H9 (cell line): Measurements from ENCODE around the gene ACACA. TPM values are rescaled to one million over a fixed set of nuclear protein-coding genes. Genes with fewer than 3 reads are reported as not detected.

Experiments
- DNase-seq: peaks from one replicate; pipeline ENCODE4 v3.0.0-alpha.2; 2017
- H2AFZ ChIP-seq: one replicate; pipeline ENCODE4 v1.6.1; 2013; ENCODE audit warnings: mild to moderate bottlenecking, low read length, control low read depth, moderate library complexity
- H2AK5ac ChIP-seq: 2 replicates; pipeline ENCODE4 v1.6.1; 2013; ENCODE audit warnings: low read length, control low read depth, mixed read lengths; ENCODE audit not compliant: insufficient read length
- H2BK120ac ChIP-seq: one replicate; pipeline ENCODE4 v1.6.1; 2013; ENCODE audit warnings: low read depth, mild to moderate bottlenecking, low read length, control low read depth, inconsistent platforms; ENCODE audit not compliant: poor library complexity, severe bottlenecking
- H2BK12ac ChIP-seq: 2 replicates; pipeline ENCODE4 v1.6.1; 2013; ENCODE audit warnings: low read length, control low read depth, mixed read lengths, low read depth; ENCODE audit not compliant: insufficient read length
- H2BK15ac ChIP-seq: 2 replicates; pipeline ENCODE4 v1.6.1; 2013; ENCODE audit warnings: low read depth, low read length, control low read depth
- H2BK20ac ChIP-seq: one replicate; pipeline ENCODE4 v1.6.1; 2013; ENCODE audit warnings: low read depth, mild to moderate bottlenecking, low read length, control low read depth, inconsistent platforms; ENCODE audit not compliant: poor library complexity, severe bottlenecking
- H2BK5ac ChIP-seq: 2 replicates; pipeline ENCODE4 v1.6.1; 2013; ENCODE audit warnings: low read length, control low read depth, mixed read lengths; ENCODE audit not compliant: insufficient read length
- H3K14ac ChIP-seq: 2 replicates; pipeline ENCODE4 v1.6.1; 2013; ENCODE audit warnings: low read length, control low read depth; ENCODE audit not compliant: insufficient read depth
- H3K18ac ChIP-seq: 2 replicates; pipeline ENCODE4 v1.6.1; 2013; ENCODE audit warnings: low read depth, mild to moderate bottlenecking, mixed read lengths, low read length, control low read depth; ENCODE audit not compliant: insufficient read length
- H3K23ac ChIP-seq: 2 replicates; pipeline ENCODE4 v1.6.1; 2013; ENCODE audit warnings: low read length, control low read depth, mixed read lengths, low read depth; ENCODE audit not compliant: insufficient read length
- H3K23me2 ChIP-seq: 2 replicates; pipeline ENCODE4 v1.6.1; 2013; ENCODE audit warnings: low read depth, mild to moderate bottlenecking, mixed read lengths, low read length, control low read depth; ENCODE audit not compliant: insufficient read length, poor library complexity, severe bottlenecking
- H3K27ac ChIP-seq: 2 replicates; pipeline ENCODE4 v1.5.1; 2013; ENCODE audit warnings: low read length, control low read depth, mixed read lengths, low read depth; ENCODE audit not compliant: insufficient read length
- H3K27me3 ChIP-seq: 2 replicates; pipeline ENCODE4 v1.6.1; 2013; ENCODE audit warnings: low read length, control low read depth, inconsistent platforms; ENCODE audit not compliant: insufficient read depth
- H3K4ac ChIP-seq: 2 replicates; pipeline ENCODE4 v1.6.1; 2013; ENCODE audit warnings: low read depth, mild to moderate bottlenecking, control low read depth, inconsistent platforms, low read length, moderate library complexity
- H3K4me1 ChIP-seq: 2 replicates; pipeline ENCODE4 v1.6.1; 2013; ENCODE audit warnings: low read length, control low read depth, inconsistent platforms; ENCODE audit not compliant: insufficient read depth
- H3K4me2 ChIP-seq: 2 replicates; pipeline ENCODE4 v1.6.1; 2013; ENCODE audit warnings: low read length, control low read depth, mixed read lengths; ENCODE audit not compliant: insufficient read length, insufficient read depth
- H3K56ac ChIP-seq: 2 replicates; pipeline ENCODE4 v1.6.1; 2013; ENCODE audit warnings: low read depth, mild to moderate bottlenecking, mixed read lengths, low read length, control low read depth; ENCODE audit not compliant: insufficient read length
- H3K79me1 ChIP-seq: 2 replicates; pipeline ENCODE4 v1.6.1; 2013; ENCODE audit warnings: low read depth, mild to moderate bottlenecking, moderate library complexity, low read length, control low read depth, inconsistent platforms; ENCODE audit not compliant: insufficient read depth, poor library complexity, severe bottlenecking
- H3K79me2 ChIP-seq: 2 replicates; pipeline ENCODE4 v1.6.1; 2013; ENCODE audit warnings: low read length, control low read depth, inconsistent platforms; ENCODE audit not compliant: insufficient read depth
- H3K9ac ChIP-seq: 2 replicates; pipeline ENCODE4 v1.6.1; 2013; ENCODE audit warnings: low read length, control low read depth, mixed read lengths; ENCODE audit not compliant: insufficient read length; ENCODE audit errors: extremely low read depth
- H3K9me3 ChIP-seq: one replicate; pipeline ENCODE4 v1.6.1; 2013; ENCODE audit warnings: low read depth, low read length, inconsistent platforms; ENCODE audit not compliant: control insufficient read depth
- H3T11ph ChIP-seq: one replicate; pipeline ENCODE4 v1.6.1; 2013; ENCODE audit warnings: mild to moderate bottlenecking, low read length, control low read depth, inconsistent platforms
- H4K20me1 ChIP-seq: one replicate; pipeline ENCODE4 v1.6.1; 2013; ENCODE audit not compliant: control insufficient read depth, insufficient read length, insufficient read depth
- H4K5ac ChIP-seq: 2 replicates; pipeline ENCODE4 v1.6.1; 2013; ENCODE audit warnings: low read depth, mild to moderate bottlenecking, mixed read lengths, low read length, control low read depth; ENCODE audit not compliant: insufficient read length
- H4K8ac ChIP-seq: replicated peaks from 2 replicates; pipeline ENCODE4 v1.6.1; 2013; ENCODE audit warnings: low read length, control low read depth, mixed read lengths, low read depth; ENCODE audit not compliant: insufficient read length
- H4K91ac ChIP-seq: 2 replicates; pipeline ENCODE4 v1.6.1; 2013; ENCODE audit warnings: low read depth, mild to moderate bottlenecking, moderate library complexity, mixed read lengths, low read length, control low read depth; ENCODE audit not compliant: insufficient read length
- H3K27ac Mint-ChIP-seq, 3 experiments: 2 replicates in 2 of 3; 3 replicates in 1 of 3; pipeline ENCODE4 v1.8.0; 2020 to 2021; ENCODE audit warnings: mixed read lengths in 3 of 3, mild to moderate bottlenecking in 1 of 3, moderate library complexity in 1 of 3
- H3K27me3 Mint-ChIP-seq: 2 replicates; pipeline ENCODE4 v1.8.0; 2021; ENCODE audit warnings: low read depth, mild to moderate bottlenecking, moderate library complexity, mixed read lengths
- H3K36me3 Mint-ChIP-seq, 3 experiments: 2 replicates in 2 of 3; 3 replicates in 1 of 3; pipeline ENCODE4 v1.8.0; 2020 to 2021; ENCODE audit warnings: low read depth in 3 of 3, mixed read lengths in 3 of 3; ENCODE audit not compliant: insufficient read depth in 1 of 3
- H3K4me1 Mint-ChIP-seq, 2 experiments: 2 replicates each; pipeline ENCODE4 v1.8.0; 2020; ENCODE audit warnings: mixed read lengths in 2 of 2
- H3K4me3 Mint-ChIP-seq, 2 experiments: 2 replicates in 1 of 2; 3 replicates in 1 of 2; pipeline ENCODE4 v1.8.0; 2020 to 2021; ENCODE audit warnings: mild to moderate bottlenecking in 2 of 2, mixed read lengths in 2 of 2, moderate library complexity in 1 of 2
- H3K9me3 Mint-ChIP-seq, 2 experiments: 2 replicates in 1 of 2; 3 replicates in 1 of 2; pipeline ENCODE4 v1.8.0; 2020; ENCODE audit warnings: mild to moderate bottlenecking in 2 of 2, mixed read lengths in 2 of 2, moderate library complexity in 1 of 2
- CTCF ChIP-seq: fragments of 200-600 bp; sonication (generic); conservative IDR thresholded peaks from 3 replicates; pipeline ENCODE4 v1.8.0; 2021; ENCODE audit warnings: antibody characterized with exemption, mild to moderate bottlenecking
- WGBS: extraction: QIAGEN DNeasy Blood & Tissue Kit; methylation state at CpG from one replicate; pipeline ENCODE4 v1.1.7; 2013; ENCODE audit warnings: missing lambda C conversion rate, low lambda C conversion rate, mixed read lengths; ENCODE audit not compliant: insufficient read length; ENCODE audit errors: extremely low coverage; 5-methylcytosine and 5-hydroxymethylcytosine counted together
- total RNA-seq: library from RNA; stranded (reverse); gene quantifications from 2 replicates; pipeline ENCODE4 v1.2.1, GENCODE V29; 2021

Gene ACACA
- total RNA-seq, 1 experiment from 2014 or later = 135 TPM

- Histone ChIP-seq H3K79me1 (peaks cover 3% of the 10 kb centered on the region), H3K4me1 (no peaks in the 10 kb centered on the region; the same call in 1 of the 2 replicates), H3K14ac (no peak overlapping the region), H2BK20ac (no peak overlapping the region), H2BK12ac (no peak overlapping the region), H4K5ac (no peak overlapping the region), H3K23ac (no peak overlapping the region), H2BK120ac (no peak overlapping the region), H2AFZ (no peak overlapping the region), H4K91ac (no peak overlapping the region), H3K79me2 (peaks cover 4% of the 10 kb centered on the region; the same call in 1 of the 2 replicates), H3K4me2 (no peak overlapping the region), H3T11ph (no peak overlapping the region), H4K8ac (no peak overlapping the region), H3K27ac (no peak overlapping the region), H3K56ac (no peak overlapping the region), H3K9me3 (no peaks in the 10 kb centered on the region), H4K20me1 (no peaks in the 10 kb centered on the region), H3K27me3 (no peaks in the 10 kb centered on the region), H3K9ac (no peak overlapping the region), H3K4ac (no peak overlapping the region), H2BK5ac (no peak overlapping the region), H3K18ac (no peak overlapping the region), H2BK15ac (no peak overlapping the region), H2AK5ac (no peak overlapping the region), H3K23me2 (no peaks in the 10 kb centered on the region)
- H3K27me3 Mint-ChIP-seq = no peaks in the 10 kb centered on the region
- peaks cover 8% of the 10 kb centered on the region in 2 experiments; a peak in 3 of 4 replicates for H3K4me1 Mint-ChIP-seq
- no peaks in the 10 kb centered on the region for H3K9me3 Mint-ChIP-seq
- no peak for DNase-seq
- H3K36me3 Mint-ChIP-seq = peaks cover 12 to 20% (median 12%) of the 10 kb centered on the region in 3 experiments; a peak in 6 of 7 replicates
- no CpG with 5 or more reads among the region's 1 CpG for WGBS
- peak overlapping the region in 2 of 3 experiments; percentile 29 to 69; a peak in 4 of 7 replicates for H3K27ac Mint-ChIP-seq
- H3K4me3 Mint-ChIP-seq = no peak overlapping the region
- no peak for TF ChIP-seq CTCF
These were observed 120.2 kb downstream of the ACACA start for GRCh38 chr17:37286430-37286829.
